GM19455 (cell line): ENCODE data around the gene MAGI1.

ENCODE experiments used
- ATAC-seq: cut with Tn5 transposase; IDR thresholded peaks from one replicate; pipeline ENCODE4 v1.9.1; 2021; ENCODE audit not compliant: unreplicated experiment

The MAGI1 gene

DNA sequence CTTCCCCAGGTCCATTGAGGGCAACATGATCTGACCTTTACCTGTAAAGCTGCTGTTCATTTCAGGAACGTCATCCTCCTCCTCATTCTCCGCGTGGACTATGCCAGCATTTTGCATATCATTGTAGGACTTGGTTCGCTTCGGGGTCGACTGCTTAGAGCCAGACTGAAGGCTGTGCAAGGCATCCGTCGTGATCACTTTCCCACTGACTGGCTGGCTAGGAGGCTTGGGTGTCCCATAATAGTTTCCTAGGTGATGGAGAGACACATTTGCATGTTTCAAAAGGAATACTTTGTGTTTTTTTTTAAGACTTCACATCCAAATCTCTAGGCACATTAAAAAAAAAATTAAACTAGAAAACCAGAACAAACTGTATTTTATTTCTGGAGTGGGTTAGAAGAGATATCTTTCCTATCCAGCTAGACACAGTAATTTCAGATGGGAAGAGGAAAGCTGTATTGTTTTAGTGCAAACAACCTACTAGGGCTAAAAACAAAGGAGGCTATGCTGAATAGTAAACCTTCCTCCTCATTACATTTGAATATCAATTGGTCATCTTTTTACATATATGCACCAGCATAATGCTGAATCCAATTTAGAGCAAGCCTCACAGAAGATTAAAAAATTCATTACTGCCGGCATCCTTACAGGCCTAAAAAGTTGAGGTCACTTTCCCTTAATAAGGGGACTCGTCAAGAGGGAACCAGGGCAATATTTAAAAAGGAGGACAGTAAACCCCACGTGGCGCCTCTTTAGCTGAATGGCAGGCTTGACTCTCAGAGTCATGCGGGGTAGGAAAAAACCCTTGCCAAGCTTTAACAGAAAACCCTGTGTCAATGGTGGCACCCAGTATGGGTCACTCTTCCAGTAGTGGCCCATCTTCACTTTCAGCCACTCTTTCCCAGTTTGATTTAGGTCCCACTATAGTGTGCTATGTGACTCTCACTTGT, 559.9 kb downstream of the MAGI1 start:
- ATAC-seq: no peak

DNA sequence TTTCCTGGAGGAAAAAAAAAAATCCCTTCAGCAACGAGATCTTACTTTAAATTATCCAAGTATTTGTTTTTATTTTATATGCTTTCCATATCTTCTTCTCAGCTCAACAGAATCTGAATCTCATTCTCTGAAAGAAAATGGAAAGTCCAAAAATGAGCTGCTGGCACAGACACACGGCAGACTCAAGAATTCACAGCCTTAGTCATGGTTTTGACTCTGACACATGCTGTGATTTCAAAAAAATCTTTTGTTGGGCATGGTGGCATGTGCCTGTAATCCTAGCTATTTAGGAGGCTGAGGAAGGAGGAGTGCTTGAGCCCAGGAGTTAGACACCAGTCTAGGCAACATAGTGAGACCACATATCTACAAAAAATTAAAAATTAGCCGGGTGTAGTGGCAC, 565.0 kb downstream of the MAGI1 start:
- ATAC-seq: no peak

DNA sequence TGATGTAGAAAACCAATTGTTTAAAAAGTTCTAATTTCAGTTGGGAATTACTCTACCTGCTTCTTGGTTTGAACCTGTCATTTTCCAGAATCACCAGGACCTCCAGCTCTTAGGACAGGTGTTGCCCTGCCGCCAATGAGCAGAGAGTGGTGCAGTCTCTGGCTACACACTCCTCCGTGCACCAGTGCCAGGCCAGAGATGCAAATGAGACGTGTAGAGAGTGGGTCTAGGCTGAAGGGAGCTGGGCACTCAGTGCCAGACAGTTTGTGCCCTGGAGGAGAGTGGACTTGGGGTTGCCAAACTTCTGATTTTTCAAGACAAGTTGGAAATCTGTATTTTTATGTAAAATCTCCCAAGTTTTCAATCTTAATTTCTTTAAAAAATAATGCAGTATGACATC, 566.2 kb downstream of the MAGI1 start:
- ATAC-seq: no peak

DNA sequence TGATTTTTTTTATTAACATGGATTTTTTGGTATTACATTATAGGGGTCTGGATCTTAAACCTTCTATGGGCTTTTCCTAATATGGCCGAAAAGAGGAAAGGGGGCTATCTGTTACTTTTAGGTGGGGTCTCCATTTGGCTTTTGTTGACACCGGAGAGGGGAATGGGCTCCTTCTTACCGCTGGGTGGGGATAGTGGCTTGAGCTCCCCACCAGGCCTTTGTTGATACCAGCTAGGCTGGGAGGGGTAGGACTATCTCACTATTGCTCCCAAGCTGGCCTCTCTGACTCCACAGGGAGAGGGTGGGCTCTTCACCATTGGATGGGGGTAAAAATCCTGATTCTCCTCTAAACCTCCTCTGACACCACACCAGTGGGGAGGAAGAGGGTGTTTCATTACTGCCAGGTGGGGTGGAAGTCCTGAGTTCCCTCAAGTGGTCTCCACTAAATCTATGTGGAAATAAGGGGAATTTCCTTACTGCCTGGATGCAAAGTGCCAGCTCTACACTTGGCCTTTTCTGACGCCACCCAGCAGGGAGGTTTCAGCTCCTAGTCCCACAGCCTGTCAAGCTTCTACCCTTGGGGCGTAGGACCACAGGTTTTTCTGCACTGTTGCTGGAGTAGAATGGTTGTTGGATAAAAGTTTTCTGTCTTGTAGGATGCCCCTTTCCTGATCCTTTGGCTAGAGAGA, 572.3 kb downstream of the MAGI1 start:
- ATAC-seq: no peak

DNA sequence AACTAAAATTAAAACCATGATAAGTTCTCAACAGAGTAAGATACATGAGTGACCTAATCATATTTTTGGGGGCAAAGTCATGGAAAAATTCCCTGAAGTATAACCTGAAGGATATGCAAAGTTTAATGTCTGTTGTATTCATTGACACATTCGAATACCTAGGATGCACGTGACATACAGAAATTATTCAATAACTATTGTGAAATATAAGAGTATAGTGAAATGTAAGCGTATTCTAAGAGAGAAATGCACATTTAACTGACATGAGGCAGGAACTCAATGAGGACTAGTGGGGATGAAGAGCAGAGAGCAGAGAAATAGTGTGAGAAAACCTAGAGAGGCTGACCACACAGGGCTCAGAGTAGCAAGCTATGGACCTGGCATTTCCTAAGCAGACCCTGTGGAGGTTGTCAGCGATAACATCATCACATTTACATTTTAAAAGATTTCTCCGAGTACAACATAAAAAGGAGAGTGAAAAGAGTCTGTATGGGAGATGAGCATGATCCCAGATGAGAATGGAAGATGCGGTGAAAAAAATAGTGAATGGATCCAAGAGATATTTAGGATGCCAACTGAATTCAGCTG, 588.8 kb downstream of the MAGI1 start:
- ATAC-seq: no peak

DNA sequence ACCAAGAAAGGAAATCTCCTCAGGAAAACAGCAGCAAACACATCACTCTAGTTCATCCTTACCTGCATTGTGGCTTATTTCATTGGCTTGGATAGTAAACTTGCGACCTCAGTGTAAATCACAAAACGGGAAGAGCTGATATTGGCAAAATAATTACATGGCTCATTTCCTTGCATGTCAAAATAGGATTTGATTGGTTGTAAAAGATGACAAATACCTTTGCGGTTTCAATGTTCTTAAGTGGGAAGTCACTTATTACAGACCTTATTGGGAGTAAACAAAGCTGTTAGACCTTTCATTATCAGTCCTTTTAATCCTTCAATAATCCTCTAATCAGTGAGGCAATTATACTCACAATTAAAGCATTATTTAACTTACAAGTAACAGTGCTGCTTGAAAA, 590.6 kb downstream of the MAGI1 start:
- ATAC-seq: no peak

DNA sequence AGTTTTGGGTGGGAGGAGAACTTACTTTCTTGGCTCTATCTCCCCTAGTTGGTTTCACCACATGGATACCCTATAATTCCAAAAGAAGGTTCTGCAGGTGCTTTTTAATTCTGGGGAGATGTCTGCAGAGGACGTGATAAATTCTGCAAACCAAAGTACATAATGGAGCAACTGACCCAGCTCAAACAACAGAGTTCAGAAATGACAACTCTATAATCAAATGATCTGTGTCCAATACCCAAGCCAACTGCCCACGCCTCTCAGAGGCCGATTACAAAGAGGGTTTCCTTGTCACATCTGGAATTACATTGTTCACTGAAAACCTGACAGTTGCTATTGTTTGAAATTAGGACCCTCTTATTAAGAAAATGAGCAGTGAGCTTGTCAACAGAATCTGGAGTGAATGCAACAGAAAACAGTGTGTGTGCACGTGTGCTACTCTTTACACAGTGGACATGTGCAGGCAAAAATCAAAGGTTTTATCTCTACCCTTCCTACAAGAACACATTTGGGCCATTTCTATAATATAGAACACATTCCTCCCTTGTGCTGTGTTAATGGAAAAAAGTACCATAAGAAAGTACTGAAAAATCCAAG, 593.0 kb downstream of the MAGI1 start:
- no peak for ATAC-seq

DNA sequence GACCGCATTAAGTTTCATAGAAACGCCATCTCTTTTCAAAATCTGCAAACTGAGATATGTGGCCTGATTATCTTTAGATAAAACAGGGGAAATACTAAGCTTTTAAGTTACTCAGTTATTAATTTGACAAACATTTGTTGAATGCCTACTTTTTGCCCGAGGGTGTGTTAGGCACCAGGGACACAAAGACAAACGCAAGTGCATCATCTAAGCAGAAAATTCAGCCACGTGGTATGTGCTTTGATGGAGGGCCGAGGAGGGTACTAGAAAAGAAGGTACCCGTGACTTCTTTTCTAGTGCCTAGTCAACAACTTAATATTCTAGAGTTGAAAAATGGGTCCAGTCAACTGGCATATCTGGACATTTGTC, 594.3 kb downstream of the MAGI1 start:
- ATAC-seq: no peak

DNA sequence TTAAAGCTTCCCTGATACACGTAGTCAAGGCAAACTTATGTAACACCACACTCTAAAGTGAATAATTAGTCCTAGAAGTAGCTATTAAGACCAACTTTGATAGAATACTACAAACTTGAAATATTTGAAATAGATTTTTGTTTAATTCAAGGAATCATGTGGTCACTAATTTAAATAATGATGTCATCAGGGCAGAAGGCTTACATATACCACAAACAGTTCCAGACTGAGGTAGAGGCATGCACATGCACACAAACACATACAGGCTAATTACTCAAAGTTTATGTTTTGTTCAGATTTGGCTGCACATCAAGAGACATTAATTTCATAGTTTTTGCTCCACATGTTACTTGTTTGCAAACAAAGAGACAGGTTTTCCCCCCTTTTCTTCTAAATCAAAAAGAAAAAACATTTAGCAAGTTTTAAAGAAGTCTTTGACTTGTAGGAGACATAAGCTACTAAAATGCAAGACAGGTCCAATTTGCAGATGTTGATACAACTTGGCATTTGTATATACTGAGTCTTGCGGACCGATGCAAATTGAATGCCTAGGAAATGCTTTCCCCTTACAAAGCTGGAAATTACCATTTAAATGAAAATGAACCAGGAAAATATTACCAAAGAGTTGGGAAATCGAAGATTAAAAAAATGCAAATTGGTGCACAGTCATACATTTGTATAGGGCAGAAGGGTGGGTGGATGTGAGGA, 594.8 kb downstream of the MAGI1 start:
- no peak for ATAC-seq

DNA sequence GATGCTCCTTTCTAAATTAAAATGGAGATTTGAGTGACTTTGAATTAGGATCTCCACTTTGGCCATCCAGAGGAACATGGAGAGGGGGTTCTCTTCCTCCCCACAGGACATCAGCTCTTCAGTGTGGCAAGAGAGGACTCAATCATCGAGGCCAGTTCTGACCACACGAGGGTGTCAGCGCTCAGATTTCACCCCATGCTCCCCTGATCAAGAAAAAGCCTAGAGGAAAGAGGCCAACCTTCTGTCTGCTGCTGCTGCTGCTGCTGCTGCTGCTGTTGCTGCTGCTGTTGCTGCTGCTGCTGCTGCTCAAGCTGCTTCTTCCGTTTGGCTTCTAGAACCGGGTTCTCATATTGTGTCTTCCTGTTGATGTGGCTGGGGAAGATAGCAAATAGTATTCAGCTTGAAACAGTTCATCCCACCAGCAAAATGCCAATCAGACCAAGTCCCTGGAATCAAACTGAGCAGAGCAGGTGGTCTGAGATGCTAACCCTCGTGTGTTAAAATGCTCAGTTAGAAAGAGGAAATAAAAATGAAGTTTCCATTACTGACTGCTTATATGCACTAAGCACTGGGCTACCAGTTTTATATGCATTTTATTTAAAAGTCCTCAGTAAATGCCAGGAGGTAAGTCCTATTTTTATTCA, 599.0 kb downstream of the MAGI1 start:
- no peak for ATAC-seq

DNA sequence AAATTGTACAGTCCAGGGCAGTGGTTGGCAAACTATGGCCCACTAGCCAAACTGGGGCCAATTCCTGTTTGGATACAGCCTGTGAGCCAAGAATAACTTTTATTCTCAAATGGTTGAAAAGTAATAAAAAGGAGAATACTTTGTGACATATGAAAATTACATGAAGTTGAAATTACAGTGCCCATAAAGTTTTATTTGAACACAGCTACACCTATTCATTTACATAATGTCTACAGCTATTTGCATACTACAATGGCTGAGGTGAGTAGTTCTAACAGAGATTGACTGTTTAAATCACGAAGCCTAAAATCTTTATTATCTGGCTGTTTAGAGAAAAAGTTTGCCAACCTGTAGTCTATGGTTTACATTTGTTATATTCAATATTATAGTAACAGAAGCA, 600.1 kb downstream of the MAGI1 start:
- no peak for ATAC-seq

DNA sequence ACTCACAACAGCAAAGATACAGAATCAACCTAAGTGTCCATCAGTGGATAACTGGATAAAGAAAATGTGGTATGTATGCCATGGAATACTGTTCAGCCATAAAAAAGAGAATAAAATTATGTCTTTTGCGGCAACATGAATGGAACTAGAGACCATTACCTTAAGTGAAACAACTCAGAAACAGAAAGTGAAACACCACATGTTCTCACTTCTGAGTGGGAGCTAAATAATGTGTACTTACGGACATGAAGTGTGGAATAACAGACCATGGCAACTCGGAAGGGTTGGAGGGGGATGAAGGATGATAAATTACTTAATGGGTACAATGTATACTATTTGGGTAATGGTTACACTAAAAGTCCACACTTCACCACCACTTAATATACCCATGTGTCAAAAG, 600.6 kb downstream of the MAGI1 start:
- ATAC-seq: no peak

DNA sequence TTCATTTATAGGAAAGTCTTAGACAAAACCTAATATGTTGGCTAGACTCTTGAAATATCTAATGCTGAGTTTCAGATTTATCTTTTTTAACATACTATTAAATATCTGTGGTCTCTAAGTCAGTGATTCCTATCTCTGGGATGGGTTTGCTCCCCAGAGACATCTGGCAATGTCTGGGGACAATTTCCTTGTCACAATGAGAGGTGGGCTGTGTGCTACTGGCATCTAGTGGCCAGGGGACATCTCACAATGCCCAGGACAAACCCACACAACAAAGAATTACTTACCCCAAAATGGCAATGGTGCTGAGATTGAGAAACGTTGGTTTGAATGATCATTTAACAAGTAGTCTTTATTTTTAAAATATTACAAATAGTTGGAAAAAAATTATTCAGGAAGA, 602.1 kb downstream of the MAGI1 start:
- no peak for ATAC-seq

DNA sequence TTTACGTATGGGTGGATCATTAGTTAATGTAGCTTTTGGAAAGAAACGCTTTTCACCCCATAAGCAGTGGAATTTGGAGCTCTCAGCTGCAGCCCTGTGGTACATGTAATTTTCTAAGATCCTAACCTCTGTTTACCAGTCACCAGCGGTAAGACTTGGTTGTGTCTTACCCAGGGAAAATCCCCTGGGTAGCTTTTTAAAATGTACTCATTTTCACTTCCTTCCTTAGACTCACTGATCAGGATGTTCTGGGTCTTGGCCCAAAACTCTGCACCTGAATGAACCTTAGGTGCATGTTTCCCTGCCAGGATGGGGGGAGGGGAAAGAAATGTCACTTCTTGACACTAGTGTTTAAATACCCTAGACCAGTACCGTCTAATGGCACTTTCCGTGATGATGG, 605.2 kb downstream of the MAGI1 start:
- ATAC-seq: no peak

DNA sequence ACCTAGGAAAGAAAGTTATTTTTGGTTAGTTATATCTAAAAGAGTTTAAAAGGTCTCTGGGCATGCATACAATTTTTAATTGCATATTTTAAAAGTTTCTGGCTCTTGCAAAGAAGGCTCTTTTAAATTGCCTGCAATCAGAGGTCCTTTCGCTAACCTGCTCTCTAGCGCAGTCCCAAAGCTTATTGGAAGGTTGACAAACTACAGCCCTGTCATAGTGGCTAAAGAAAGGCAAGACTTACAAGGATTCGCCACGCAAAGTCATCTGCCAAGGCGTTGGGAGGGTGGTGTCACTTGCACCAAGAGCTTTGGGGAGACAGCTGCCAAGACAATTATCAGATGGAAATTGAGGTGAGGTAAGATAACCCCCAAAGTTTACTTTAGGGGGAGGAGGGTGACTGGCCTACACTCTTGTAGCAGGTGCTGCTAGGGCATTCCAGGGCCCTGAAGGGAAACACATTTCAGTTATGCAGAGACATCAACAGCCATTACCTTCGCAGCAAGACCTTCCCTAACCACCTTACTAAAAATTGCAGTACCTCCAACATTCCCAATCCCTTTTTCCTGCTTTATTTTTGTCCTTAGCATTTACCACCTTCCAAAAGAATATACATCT, 606.2 kb downstream of the MAGI1 start:
- no peak for ATAC-seq

DNA sequence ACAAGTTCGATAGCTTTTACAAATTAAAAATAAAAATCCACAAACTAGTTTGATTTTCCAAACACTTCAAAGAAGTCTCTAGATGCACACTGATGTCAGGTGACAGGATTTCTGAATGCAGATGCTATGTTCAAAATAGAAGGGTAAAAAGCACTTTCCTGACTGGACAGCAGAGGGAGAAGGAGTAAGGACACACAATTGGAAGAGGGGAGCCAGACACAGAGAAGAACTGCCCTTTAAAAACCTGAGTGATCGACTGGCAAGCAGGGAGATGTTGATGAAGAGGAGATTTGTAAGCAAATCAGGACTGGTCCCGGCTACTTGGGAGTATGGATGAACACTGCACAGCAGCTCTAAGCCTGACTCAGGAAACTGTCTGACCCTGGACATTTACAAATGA, 612.8 kb downstream of the MAGI1 start:
- no peak for ATAC-seq

DNA sequence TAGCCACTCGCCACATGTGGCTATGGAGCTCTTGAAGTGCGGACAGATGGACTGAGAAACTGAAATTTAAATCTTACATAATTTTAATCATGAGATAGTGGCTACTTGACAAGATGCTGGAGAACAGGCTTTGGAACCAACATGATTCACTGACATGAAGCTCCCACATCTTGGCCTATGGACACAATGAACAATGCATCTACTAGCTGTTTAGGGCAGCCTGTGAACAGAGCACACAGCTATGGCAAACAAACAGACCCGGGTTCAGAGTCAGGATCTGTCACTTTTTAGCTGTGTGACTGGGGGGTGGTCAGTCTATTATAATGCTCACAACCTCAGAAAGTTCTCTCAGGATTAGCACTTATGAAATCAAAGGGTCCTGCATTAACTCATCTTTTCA, 616.6 kb downstream of the MAGI1 start:
- ATAC-seq: no peak

DNA sequence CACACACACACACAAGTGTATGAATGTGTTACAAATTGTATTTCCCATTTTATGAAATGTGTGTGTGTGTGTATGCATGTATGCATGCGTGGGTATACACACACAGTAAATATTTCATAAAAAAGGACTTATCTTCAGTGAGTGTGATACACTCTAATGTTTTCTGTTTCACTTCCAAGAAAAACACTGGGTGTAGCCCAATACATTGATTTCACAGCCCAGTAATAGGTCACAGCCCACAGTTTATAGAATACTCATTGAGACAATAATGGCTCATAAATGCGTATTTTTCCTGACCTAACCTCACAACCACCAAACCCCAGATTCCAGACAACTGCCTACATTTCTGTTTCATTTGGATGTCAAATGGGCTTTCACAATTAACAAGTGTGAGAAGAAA, 619.5 kb downstream of the MAGI1 start:
- ATAC-seq: no peak

DNA sequence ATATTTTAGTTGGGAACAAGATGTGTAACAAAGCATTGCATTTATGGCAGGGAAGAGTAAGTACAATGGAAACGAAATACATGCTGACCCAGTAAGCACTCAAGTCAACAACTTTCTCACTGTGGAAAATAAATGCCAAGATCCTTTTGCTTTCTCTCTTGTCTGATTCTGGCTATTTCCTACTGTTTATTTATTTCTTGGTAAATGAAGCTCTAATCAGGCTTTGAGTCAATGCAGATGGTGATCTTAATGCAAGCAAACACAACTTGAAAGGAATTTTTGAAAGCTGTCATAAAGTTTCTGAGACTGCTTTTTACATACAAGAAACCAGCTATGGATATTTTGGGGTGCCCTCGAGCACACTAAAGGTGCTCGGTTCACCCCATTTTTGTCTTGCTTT, 624.8 kb downstream of the MAGI1 start:
- ATAC-seq: no peak

DNA sequence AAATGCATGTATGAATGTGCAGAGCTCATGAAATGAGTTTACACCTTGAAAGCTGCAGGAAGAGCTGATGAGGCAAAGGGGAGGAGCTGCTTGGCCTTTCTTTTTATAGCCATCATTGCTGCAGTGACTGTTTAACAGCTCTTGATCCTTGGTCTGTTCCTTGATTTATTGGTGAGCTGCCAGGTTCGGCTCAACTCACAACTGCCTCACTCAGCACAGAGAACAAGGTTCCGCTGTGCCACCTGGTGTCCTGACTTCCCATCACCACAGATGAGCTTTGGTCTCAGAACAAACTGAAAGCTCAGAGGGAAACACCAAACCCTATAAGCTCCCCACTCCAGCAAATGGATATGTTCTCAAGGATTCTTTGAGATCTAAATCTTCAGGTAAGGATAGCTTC, 626.1 kb downstream of the MAGI1 start:
- ATAC-seq: no peak
